ENCODE measurements around the gene THBD.

Gene THBD

GRCh38 chr20:23080521-23080920 lies 31.0 kb upstream of the THBD start:
- TF ChIP-seq, protein P1, sequence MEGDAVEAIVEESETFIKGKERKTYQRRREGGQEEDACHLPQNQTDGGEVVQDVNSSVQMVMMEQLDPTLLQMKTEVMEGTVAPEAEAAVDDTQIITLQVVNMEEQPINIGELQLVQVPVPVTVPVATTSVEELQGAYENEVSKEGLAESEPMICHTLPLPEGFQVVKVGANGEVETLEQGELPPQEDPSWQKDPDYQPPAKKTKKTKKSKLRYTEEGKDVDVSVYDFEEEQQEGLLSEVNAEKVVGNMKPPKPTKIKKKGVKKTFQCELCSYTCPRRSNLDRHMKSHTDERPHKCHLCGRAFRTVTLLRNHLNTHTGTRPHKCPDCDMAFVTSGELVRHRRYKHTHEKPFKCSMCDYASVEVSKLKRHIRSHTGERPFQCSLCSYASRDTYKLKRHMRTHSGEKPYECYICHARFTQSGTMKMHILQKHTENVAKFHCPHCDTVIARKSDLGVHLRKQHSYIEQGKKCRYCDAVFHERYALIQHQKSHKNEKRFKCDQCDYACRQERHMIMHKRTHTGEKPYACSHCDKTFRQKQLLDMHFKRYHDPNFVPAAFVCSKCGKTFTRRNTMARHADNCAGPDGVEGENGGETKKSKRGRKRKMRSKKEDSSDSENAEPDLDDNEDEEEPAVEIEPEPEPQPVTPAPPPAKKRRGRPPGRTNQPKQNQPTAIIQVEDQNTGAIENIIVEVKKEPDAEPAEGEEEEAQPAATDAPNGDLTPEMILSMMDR (IDR thresholded peaks at IDR 0.05; ENCODE audit: insufficient read depth, low read depth, low read length, missing control alignments), result no peak
- no peak overlapping the region for H3K4me3 ChIP-seq (ENCODE audit: low read length)
- DNase-seq (ENCODE audit: low read depth), result no peak

GRCh38 chr20:23079926-23080325 lies 30.5 kb upstream of the THBD start:
- TF ChIP-seq, protein P1 (IDR thresholded peaks at IDR 0.05; ENCODE audit: insufficient read depth, low read depth, low read length, missing control alignments), result no peak
- DNase-seq (ENCODE audit: low read depth), result no peak
- H3K4me3 ChIP-seq (ENCODE audit: low read length), result no peak overlapping the region

- TF ChIP-seq, protein P1 (IDR thresholded peaks at IDR 0.05; ENCODE audit: insufficient read depth, low read depth, low read length, missing control alignments), result no peak
- DNase-seq (ENCODE audit: low read depth), result no peak
- no peak overlapping the region for H3K4me3 ChIP-seq (ENCODE audit: low read length)
Measured at GRCh38 chr20:23079016-23079351, 29.5 kb upstream of the THBD start.

DNA sequence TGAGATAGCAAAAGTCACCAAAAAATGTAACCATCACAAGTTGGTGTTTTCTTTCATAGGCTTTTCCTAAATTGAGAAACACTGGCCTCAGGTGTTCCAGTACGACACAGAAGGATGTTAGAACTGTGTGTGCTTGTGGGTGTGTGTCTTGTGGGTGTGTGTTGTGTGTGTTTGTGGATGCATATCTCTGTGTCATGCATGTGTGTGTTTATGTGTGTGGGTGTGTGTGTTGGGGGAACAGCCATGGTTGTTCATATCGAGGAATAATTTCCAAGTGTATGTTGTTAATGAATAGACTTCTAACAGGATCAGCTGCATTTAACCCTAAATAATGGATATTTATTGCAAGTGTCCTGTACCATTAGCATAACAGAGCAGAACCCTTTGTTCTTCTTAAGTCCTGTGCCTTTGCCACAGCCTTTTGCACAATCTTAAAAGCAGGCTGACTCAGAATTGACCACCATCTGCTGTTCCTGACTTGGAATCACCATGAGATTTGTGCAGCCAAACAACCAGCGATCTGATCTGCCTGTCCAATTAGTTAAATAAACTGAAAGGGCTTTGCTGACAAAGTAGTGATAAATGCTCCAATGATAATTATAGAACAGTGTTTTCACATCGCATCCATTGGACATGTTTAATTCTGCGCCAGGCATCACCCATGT lies 29.0 kb upstream of the THBD start:
- H3K4me3 ChIP-seq (ENCODE audit: low read length), result no peak overlapping the region
- no peak for DNase-seq (ENCODE audit: low read depth)
- TF ChIP-seq, protein P1 (IDR thresholded peaks at IDR 0.05; ENCODE audit: insufficient read depth, low read depth, low read length, missing control alignments), result no peak

DNA sequence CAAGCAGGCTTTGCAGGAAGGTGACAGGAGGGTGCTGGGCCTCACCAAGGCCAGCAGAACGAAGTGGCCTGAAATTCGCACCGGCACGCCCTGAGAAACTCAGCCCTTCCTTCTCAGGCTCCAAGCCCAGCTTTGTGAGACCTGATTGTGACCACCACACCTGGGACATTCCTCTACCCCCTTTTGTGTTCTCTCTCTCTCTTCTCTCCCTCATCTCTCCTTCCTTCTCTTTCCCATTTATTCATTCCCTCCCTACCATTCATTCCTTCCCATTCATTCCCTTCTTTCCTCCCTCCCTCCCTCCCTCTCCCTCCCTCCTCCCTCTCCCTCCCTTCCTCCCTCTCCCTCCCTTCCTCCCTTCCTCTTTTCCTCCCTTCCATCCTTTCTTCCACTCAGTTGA lies 27.8 kb upstream of the THBD start:
- no peak overlapping the region for H3K4me3 ChIP-seq (ENCODE audit: low read length)
- TF ChIP-seq, protein P1 (IDR thresholded peaks at IDR 0.05; ENCODE audit: insufficient read depth, low read depth, low read length, missing control alignments), result no peak
- DNase-seq (ENCODE audit: low read depth), result no peak

DNA sequence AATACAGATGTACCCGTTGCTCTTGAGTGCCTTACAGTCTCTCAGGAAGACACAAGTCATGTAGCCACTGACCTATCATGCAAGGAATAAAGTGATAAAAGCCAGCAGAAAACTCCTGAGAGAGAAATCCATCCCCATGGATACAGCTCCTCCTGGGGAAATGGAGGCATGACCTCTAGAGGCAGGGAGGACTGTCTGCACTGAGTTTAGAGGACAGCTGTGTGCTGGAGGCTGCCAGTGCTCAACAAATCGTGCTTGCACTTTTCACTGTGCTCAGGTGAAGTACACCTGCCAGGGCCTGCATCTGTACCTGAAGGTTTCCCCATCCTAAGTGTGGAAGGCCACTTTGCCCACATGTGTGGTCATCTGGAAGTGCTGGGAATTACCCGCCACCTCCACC lies 24.6 kb upstream of the THBD start:
- DNase-seq (ENCODE audit: low read depth), result no peak
- TF ChIP-seq, protein P1 (IDR thresholded peaks at IDR 0.05; ENCODE audit: insufficient read depth, low read depth, low read length, missing control alignments), result no peak
- H3K4me3 ChIP-seq (ENCODE audit: low read length), result no peak overlapping the region

DNA sequence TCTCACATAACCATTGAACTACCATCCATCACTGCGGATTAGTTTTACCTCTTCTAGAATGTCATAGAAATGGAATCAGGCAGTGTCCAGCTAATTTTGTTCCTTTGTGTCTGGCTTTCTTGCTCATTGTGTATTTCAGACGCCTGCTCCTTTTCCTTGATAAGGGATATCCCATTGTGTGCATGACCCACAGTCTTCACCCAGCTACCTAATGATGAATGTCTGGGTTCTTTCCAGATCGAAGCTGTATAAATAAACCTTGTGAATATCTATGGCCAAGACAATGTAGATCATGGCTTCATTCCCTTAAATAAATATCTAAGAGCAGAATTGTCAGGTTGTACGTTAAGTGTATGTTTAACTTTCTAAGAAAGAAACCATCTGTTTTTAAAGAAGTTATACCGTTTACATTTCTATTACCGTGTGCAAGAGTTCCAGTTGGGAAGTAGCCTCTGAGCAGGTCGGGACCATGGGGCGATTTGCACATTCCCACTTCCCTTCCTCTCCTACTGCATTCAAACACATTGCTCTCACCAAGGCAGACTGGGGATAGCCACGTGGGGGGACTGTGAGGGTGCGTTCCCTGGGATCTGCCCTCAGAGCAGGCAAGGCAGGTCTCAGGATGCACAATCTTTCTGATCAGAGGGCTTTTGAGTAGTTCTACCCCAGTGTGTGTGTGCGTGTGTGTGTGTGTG lies 23.6 kb upstream of the THBD start:
- H3K4me3 ChIP-seq (ENCODE audit: low read length), result no peak overlapping the region
- TF ChIP-seq, protein P1 (IDR thresholded peaks at IDR 0.05; ENCODE audit: insufficient read depth, low read depth, low read length, missing control alignments), result no peak
- no peak for DNase-seq (ENCODE audit: low read depth)

All from epithelial cell of esophagus (primary cell).